BJ (cell line): ENCODE results near the gene WHRN. TPM values are rescaled to one million over a fixed set of nuclear protein-coding genes. Genes with fewer than 3 reads are reported as not detected.
A peak's percentile ranks its signal among the peaks of the same experiment; 100 is the strongest.

ENCODE experiments used
- CTCF ChIA-PET: fragments of 350-600 bp; formaldehyde crosslinking; extraction: SDS; loops from one replicate; lab custom pipeline; 2021; ENCODE audit warnings: antibody characterized with exemption, inconsistent platforms; lab: Yijun Ruan, JAX
- POLR2A ChIA-PET: fragments of 300-600 bp; sonication (Branson Sonifier 250); formaldehyde crosslinking; extraction: SDS; loops from one replicate; lab custom pipeline; 2021; ENCODE audit warnings: antibody characterized with exemption; lab: Charles Lee
- DNase-seq: peaks from one replicate; pipeline ENCODE4 v3.0.0-alpha.2; 2011; ENCODE audit warnings: low read depth
- H3K27me3 ChIP-seq: 2 replicates; pipeline ENCODE4 v1.6.0; 2011; ENCODE audit warnings: low read length; ENCODE audit not compliant: control insufficient read depth, insufficient read depth
- H3K36me3 ChIP-seq: 2 replicates; pipeline ENCODE4 v1.5.1; 2011; ENCODE audit warnings: low read length; ENCODE audit not compliant: control insufficient read depth, insufficient read depth
- H3K4me3 ChIP-seq: 2 replicates; pipeline ENCODE4 v1.5.1; 2011; ENCODE audit warnings: low read depth, mild to moderate bottlenecking, control low read depth, low read length
- polyA plus RNA-seq: library from polyadenylated mRNA; depleted of rRNA; stranded (reverse); fragments of >200 nt; gene quantifications from 2 replicates; pipeline ENCODE4 v1.2.3, GENCODE V29; 2011
- TF ChIP-seq, protein P1 (sequence below): IDR thresholded peaks from 2 replicates; pipeline ENCODE4 v1.5.1; 2011; ENCODE audit warnings: low read depth, mild to moderate bottlenecking, control low read depth, inconsistent platforms, low read length, moderate library complexity; ENCODE audit not compliant: insufficient read depth

WHRN gene
- polyA plus RNA-seq, 1 experiment: 1.5 TPM

GRCh38 chr9:114384341-114384740 is 120.9 kb downstream of the WHRN start:
- DNase-seq: no peak
- POLR2A ChIA-PET: no interaction called here
- Histone ChIP-seq H3K27me3 (no peaks in the 10 kb centered on the region), H3K4me3 (no peak overlapping the region), H3K36me3 (peaks cover 10% of the 10 kb centered on the region)
- CTCF ChIA-PET: interaction anchor here (0.6 to 1.9 kb wide), 3 partner anchors 11 to 881 kb away, joined by 3 to 6 read pairs (median 5); no protein-coding TSS in a partner anchor
- TF ChIP-seq, protein P1, sequence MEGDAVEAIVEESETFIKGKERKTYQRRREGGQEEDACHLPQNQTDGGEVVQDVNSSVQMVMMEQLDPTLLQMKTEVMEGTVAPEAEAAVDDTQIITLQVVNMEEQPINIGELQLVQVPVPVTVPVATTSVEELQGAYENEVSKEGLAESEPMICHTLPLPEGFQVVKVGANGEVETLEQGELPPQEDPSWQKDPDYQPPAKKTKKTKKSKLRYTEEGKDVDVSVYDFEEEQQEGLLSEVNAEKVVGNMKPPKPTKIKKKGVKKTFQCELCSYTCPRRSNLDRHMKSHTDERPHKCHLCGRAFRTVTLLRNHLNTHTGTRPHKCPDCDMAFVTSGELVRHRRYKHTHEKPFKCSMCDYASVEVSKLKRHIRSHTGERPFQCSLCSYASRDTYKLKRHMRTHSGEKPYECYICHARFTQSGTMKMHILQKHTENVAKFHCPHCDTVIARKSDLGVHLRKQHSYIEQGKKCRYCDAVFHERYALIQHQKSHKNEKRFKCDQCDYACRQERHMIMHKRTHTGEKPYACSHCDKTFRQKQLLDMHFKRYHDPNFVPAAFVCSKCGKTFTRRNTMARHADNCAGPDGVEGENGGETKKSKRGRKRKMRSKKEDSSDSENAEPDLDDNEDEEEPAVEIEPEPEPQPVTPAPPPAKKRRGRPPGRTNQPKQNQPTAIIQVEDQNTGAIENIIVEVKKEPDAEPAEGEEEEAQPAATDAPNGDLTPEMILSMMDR: no peak

- no peak for DNase-seq
- TF ChIP-seq, protein P1: no peak
- Histone ChIP-seq H3K4me3 (no peak overlapping the region), H3K27me3 (no peaks in the 10 kb centered on the region), H3K36me3 (peaks cover 16% of the 10 kb centered on the region)
- ChIA-PET CTCF (no interaction called here), POLR2A (no interaction called here)
Measured at GRCh38 chr9:114383521-114384231, 121.6 kb downstream of the WHRN start.

- DNase-seq: no peak
- POLR2A ChIA-PET: no interaction called here
Measured at GRCh38 chr9:114382699-114383520, 122.4 kb downstream of the WHRN start.

GRCh38 chr9:114378883-114379282 is 126.4 kb downstream of the WHRN start:
- no peaks in the 10 kb centered on the region for H3K27me3 ChIP-seq
- no peak overlapping the region for H3K4me3 ChIP-seq
- ChIA-PET POLR2A (no interaction called here), CTCF (no interaction called here)
- peaks cover 31% of the 10 kb centered on the region for H3K36me3 ChIP-seq
- DNase-seq: no peak
- TF ChIP-seq, protein P1: no peak

More at GRCh38 chr9:114382699-114383520, 122.4 kb downstream of the WHRN start:
- Histone ChIP-seq H3K4me3 (no peak overlapping the region), H3K36me3 (peaks cover 17% of the 10 kb centered on the region), H3K27me3 (no peaks in the 10 kb centered on the region)
- TF ChIP-seq, protein P1: peak; percentile 32
- CTCF ChIA-PET: interaction anchor here (0.9 kb wide), 1 partner anchor 34 kb away, joined by 3 read pairs; no protein-coding TSS in a partner anchor

GRCh38 chr9:114378016-114378415 is 127.3 kb downstream of the WHRN start:
- TF ChIP-seq, protein P1: no peak
- Histone ChIP-seq H3K36me3 (peaks cover 33% of the 10 kb centered on the region), H3K4me3 (no peak overlapping the region), H3K27me3 (no peaks in the 10 kb centered on the region)
- ChIA-PET POLR2A (no interaction called here), CTCF (no interaction called here)
- DNase-seq: no peak
